HG03095 (cell line): ENCODE data around the gene AFP.

ENCODE experiments used
- ATAC-seq: cut with Tn5 transposase; IDR thresholded peaks from one replicate; pipeline ENCODE4 v1.9.1; 2021; ENCODE audit warnings: moderate library complexity; ENCODE audit not compliant: unreplicated experiment

Gene AFP

GRCh38 chr4:73413294-73413755 lies 22.7 kb upstream of the AFP start:
- ATAC-seq = no peak

DNA sequence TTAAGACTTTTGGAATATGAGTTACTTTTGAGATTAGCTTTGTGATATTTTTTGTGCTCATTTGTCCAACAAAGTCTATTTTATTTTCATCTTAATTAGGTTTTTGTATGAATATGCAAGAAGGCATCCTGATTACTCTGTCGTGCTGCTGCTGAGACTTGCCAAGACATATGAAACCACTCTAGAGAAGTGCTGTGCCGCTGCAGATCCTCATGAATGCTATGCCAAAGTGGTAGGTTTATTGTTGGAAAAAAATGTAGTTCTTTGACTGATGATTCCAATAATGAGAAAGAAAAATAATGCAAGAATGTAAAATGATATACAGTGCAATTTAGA lies 21.1 kb upstream of the AFP start:
- ATAC-seq = no peak

- no peak for ATAC-seq
Observed at GRCh38 chr4:73415807-73416238, 20.2 kb upstream of the AFP start.

- no peak for ATAC-seq
Observed at GRCh38 chr4:73416423-73417087, 19.5 kb upstream of the AFP start.

GRCh38 chr4:73417342-73417741 lies 18.7 kb upstream of the AFP start:
- no peak for ATAC-seq

DNA sequence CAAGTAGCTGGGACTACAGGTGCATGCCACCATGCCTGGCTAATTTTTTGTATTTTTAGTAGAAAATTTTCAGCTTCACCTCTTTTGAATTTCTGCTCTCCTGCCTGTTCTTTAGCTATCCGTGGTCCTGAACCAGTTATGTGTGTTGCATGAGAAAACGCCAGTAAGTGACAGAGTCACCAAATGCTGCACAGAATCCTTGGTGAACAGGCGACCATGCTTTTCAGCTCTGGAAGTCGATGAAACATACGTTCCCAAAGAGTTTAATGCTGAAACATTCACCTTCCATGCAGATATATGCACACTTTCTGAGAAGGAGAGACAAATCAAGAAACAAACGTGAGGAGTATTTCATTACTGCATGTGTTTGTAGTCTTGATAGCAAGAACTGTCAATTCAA lies 18.0 kb upstream of the AFP start:
- no peak for ATAC-seq

DNA sequence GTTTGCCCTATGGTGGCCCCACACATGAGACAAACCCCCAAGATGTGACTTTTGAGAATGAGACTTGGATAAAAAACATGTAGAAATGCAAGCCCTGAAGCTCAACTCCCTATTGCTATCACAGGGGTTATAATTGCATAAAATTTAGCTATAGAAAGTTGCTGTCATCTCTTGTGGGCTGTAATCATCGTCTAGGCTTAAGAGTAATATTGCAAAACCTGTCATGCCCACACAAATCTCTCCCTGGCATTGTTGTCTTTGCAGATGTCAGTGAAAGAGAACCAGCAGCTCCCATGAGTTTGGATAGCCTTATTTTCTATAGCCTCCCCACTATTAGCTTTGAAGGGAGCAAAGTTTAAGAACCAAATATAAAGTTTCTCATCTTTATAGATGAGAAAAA lies 17.3 kb upstream of the AFP start:
- ATAC-seq = no peak

- no peak for ATAC-seq
Observed at GRCh38 chr4:73419106-73420038, 16.6 kb upstream of the AFP start.

GRCh38 chr4:73420615-73421014 lies 15.4 kb upstream of the AFP start:
- ATAC-seq = no peak

- no peak for ATAC-seq
Observed at GRCh38 chr4:73421708-73422457, 14.1 kb upstream of the AFP start.

GRCh38 chr4:73422458-73422752 lies 13.6 kb upstream of the AFP start:
- no peak for ATAC-seq

DNA sequence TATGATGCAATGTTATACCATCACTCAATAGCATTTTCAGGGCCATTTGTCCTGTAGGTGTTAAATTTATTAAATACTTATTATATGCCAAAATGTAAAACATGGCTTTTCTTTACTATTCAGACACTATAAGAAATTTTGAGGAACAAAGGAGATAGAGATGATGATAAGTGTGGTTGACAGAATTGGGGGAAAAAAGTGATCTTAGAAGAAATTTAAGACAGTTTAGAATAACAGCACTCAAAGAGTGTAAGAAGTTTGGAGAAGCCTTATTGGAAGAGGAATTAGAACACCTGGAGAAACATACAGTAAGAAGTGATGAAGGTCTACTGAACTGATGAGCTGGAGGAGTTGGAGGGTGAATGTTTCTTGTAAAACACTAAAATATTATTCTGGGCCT lies 12.8 kb upstream of the AFP start:
- no peak for ATAC-seq

DNA sequence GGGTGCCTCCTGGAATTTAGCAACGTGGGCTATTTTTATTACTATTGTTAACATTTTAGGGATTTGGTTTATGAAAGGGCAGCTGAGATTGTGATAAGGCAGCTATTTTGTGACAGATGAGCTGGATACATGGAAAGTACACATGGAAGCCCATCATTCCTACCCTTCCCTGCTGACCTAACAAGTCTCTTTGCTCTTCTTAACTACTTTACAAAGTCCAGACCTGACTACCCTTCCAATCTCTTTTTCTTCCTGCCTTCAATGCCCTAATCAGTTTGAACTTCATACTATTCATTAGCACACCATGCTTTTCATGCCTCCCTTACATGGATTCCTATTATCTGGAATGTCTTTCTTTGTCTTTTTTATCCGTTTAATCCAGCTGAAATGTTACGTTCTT lies 9.4 kb upstream of the AFP start:
- ATAC-seq = no peak

GRCh38 chr4:73429118-73429517 lies 6.9 kb upstream of the AFP start:
- no peak for ATAC-seq

- ATAC-seq = no peak
Observed at GRCh38 chr4:73429826-73430587, 6.0 kb upstream of the AFP start.

- no peak for ATAC-seq
Observed at GRCh38 chr4:73431813-73432168, 4.2 kb upstream of the AFP start.

GRCh38 chr4:73432169-73433000 lies 3.6 kb upstream of the AFP start:
- no peak for ATAC-seq

DNA sequence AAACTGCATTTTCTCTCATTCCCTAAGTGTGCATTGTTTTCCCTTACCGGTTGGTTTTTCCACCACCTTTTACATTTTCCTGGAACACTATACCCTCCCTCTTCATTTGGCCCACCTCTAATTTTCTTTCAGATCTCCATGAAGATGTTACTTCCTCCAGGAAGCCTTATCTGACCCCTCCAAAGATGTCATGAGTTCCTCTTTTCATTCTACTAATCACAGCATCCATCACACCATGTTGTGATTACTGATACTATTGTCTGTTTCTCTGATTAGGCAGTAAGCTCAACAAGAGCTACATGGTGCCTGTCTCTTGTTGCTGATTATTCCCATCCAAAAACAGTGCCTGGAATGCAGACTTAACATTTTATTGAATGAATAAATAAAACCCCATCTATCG lies 2.9 kb upstream of the AFP start:
- ATAC-seq = no peak

GRCh38 chr4:73434311-73434710 lies 1.7 kb upstream of the AFP start:
- ATAC-seq = no peak
